ENCODE measurements around the gene HBG1.

DNA sequence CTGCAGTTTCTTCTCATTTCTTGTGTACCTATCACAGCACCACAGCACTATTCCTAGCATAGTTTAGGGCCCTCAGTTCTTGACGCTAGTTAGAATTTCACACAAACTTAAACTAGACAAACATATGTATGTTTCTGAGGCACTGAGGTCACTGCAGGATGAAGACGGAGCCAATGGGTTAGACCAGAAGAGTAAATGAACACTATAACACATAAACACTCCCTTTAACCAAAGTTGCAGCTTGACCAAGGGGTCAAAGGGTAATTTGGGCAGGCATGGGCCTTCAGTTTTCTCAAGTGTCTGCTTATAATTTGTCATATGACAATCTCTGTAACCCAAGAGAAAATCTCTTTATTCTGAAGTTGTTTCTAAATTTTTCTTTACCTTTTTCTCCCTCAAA, 33.0 kb upstream of the HBG1 start:
- TF ChIP-seq, protein P1, sequence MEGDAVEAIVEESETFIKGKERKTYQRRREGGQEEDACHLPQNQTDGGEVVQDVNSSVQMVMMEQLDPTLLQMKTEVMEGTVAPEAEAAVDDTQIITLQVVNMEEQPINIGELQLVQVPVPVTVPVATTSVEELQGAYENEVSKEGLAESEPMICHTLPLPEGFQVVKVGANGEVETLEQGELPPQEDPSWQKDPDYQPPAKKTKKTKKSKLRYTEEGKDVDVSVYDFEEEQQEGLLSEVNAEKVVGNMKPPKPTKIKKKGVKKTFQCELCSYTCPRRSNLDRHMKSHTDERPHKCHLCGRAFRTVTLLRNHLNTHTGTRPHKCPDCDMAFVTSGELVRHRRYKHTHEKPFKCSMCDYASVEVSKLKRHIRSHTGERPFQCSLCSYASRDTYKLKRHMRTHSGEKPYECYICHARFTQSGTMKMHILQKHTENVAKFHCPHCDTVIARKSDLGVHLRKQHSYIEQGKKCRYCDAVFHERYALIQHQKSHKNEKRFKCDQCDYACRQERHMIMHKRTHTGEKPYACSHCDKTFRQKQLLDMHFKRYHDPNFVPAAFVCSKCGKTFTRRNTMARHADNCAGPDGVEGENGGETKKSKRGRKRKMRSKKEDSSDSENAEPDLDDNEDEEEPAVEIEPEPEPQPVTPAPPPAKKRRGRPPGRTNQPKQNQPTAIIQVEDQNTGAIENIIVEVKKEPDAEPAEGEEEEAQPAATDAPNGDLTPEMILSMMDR (IDR thresholded peaks at IDR 0.05 in 4 of 5, conservative IDR thresholded peaks at IDR 0.05 in 1 of 5), result no peak
- no peak for TF ChIP-seq POLR2A (IDR thresholded peaks at IDR 0.05)

All from gastrocnemius medialis (tissue), 4 donors.